Endothelial cell of umbilical vein (primary cell): ENCODE measurements around the gene SMARCAL1. TPM values are rescaled to one million over a fixed set of nuclear protein-coding genes. Genes with fewer than 3 reads are reported as not detected.

Experiments
- BruUV-seq: library from RNA; stranded (reverse); fragments of 400-500 nt; replicated peaks from 2 replicates; lab custom pipeline; 2021; lab: Mats Ljungman, UMichigan
- CTCF ChIA-PET: fragments of 300-600, 350-600 bp; sonication (Branson Sonifier 250); formaldehyde crosslinking; loops from one replicate; lab custom pipeline; 2021; ENCODE audit warnings: antibody characterized with exemption, inconsistent platforms; lab: Charles Lee
- POLR2A ChIA-PET: fragments of 300-600, 350-600 bp; sonication (Branson Sonifier 250); formaldehyde crosslinking; loops from one replicate; lab custom pipeline; 2021; ENCODE audit warnings: antibody characterized with exemption, inconsistent platforms; lab: Charles Lee
- DNase-seq: peaks from one replicate; pipeline ENCODE4 v3.0.0-alpha.2; 2011; ENCODE audit warnings: low read depth, low spot score
- FAIRE-seq: peaks from 2 replicates; lab custom pipeline; 2011; peaks lifted over from hg19 to GRCh38; lab: Jason Lieb, UNC
- H2AFZ ChIP-seq: 2 replicates; pipeline ENCODE4 v1.6.0; 2012; ENCODE audit warnings: low read depth, low read length, control low read depth, inconsistent platforms
- H3K27ac ChIP-seq: 2 replicates; pipeline ENCODE4 v1.5.1; 2011; ENCODE audit warnings: low read depth, mild to moderate bottlenecking, control low read depth, low read length, moderate library complexity; ENCODE audit not compliant: insufficient read depth
- H3K27me3 ChIP-seq, 2 experiments: 2 replicates each; pipeline versions ENCODE4 v1.6.0 to v1.6.1; 2011; ENCODE audit warnings: low read length in 2 of 2, mixed read lengths in 1 of 2; ENCODE audit not compliant: control insufficient read depth in 2 of 2, insufficient read depth in 2 of 2
- H3K36me3 ChIP-seq, 2 experiments: 2 replicates in 1 of 2; 3 replicates in 1 of 2; pipeline ENCODE4 v1.5.1; 2011; ENCODE audit warnings: low read length in 2 of 2, mild to moderate bottlenecking in 1 of 2, moderate library complexity in 1 of 2; ENCODE audit not compliant: control insufficient read depth in 2 of 2, insufficient read depth in 2 of 2; ENCODE audit errors: extremely low read depth in 1 of 2
- H3K4me1 ChIP-seq: 3 replicates; pipeline ENCODE4 v1.5.1; 2011; ENCODE audit warnings: mild to moderate bottlenecking, low read length; ENCODE audit not compliant: control insufficient read depth, insufficient read depth; ENCODE audit errors: extremely low read depth
- H3K4me2 ChIP-seq: 2 replicates; pipeline ENCODE4 v1.6.1; 2011; ENCODE audit warnings: low read length, control low read depth, mixed read lengths; ENCODE audit not compliant: insufficient read depth
- H3K4me3 ChIP-seq, 3 experiments: fragments of 200-600 bp in 1 of 3; sonication (generic), shearing (Covaris generic) in 1 of 3; replicated peaks in 1 of 3; 2 replicates each; pipeline ENCODE4 v1.5.1; 2011 to 2016; ENCODE audit warnings: control low read depth in 3 of 3, low read length in 3 of 3, mild to moderate bottlenecking in 2 of 3, inconsistent platforms in 1 of 3, low read depth in 1 of 3, moderate library complexity in 1 of 3; ENCODE audit not compliant: insufficient read depth in 1 of 3
- H3K79me2 ChIP-seq: 2 replicates; pipeline ENCODE4 v1.6.0; 2012; ENCODE audit warnings: low read length, inconsistent platforms; ENCODE audit not compliant: control insufficient read depth, insufficient read depth
- H3K9ac ChIP-seq: replicated peaks from 2 replicates; pipeline ENCODE3; 2011; ENCODE audit warnings: low read length, control low read depth; ENCODE audit not compliant: insufficient read depth; ENCODE audit errors: extremely low read depth
- H3K9me1 ChIP-seq: replicated peaks from 3 replicates; pipeline ENCODE4 v1.6.0; 2011; ENCODE audit warnings: mild to moderate bottlenecking, low read length; ENCODE audit not compliant: control insufficient read depth, insufficient read depth; ENCODE audit errors: extremely low read depth
- H3K9me3 ChIP-seq: replicated peaks from 2 replicates; pipeline ENCODE4 v1.5.1; 2012; ENCODE audit warnings: low read length, inconsistent platforms; ENCODE audit not compliant: control insufficient read depth, insufficient read depth
- H4K20me1 ChIP-seq: replicated peaks from 2 replicates; pipeline ENCODE3; 2011; ENCODE audit warnings: mild to moderate bottlenecking, low read length; ENCODE audit not compliant: control insufficient read depth, insufficient read depth; ENCODE audit errors: extremely low read depth
- EZH2 ChIP-seq: IDR thresholded peaks from 2 replicates; pipeline ENCODE4 v1.6.1; 2012; ENCODE audit warnings: borderline replicate concordance, low read depth, mild to moderate bottlenecking, moderate library complexity, low read length, inconsistent platforms; ENCODE audit not compliant: severe bottlenecking
- FOS ChIP-seq: IDR thresholded peaks from 2 replicates; pipeline ENCODE4 v1.6.1; 2011; ENCODE audit warnings: mild to moderate bottlenecking, low read length, moderate library complexity, borderline replicate concordance; ENCODE audit not compliant: insufficient read depth
- GATA2 ChIP-seq: IDR thresholded peaks from 2 replicates; pipeline ENCODE4 v1.7.0; 2011; ENCODE audit warnings: low read depth, mild to moderate bottlenecking, moderate library complexity, mixed read lengths, low read length; ENCODE audit not compliant: insufficient read length, insufficient read depth
- JUN ChIP-seq: IDR thresholded peaks from 2 replicates; pipeline ENCODE4 v1.6.1; 2011; ENCODE audit warnings: borderline replicate concordance, low read depth; ENCODE audit not compliant: insufficient read length, insufficient read depth
- MYC ChIP-seq: IDR thresholded peaks from one replicate; pipeline ENCODE4 v1.6.1; 2011; ENCODE audit warnings: mild to moderate bottlenecking, low read depth, low read length
- POLR2A ChIP-seq: IDR thresholded peaks from 2 replicates; pipeline ENCODE4 v1.6.1; 2012; ENCODE audit warnings: low read depth, mild to moderate bottlenecking, control low read depth, low read length
- POLR2AphosphoS5 ChIP-seq: IDR thresholded peaks from 2 replicates; pipeline ENCODE4 v1.6.1; 2012; ENCODE audit warnings: low read depth, mild to moderate bottlenecking, control low read depth, low read length, moderate library complexity; ENCODE audit not compliant: insufficient read depth
- dilution Hi-C: fragments of 300-500 bp; cut with MboI; formaldehyde crosslinking; loops from one replicate; pipeline ENCODE4 v1.15.0; 2019; ENCODE audit warnings: low sequenced_read_pairs; ENCODE audit not compliant: extremely low pct_ligation_motif_present
- intact Hi-C: fragments of 100-400 bp; cut with micrococcal nuclease; formaldehyde crosslinking; loops from one replicate; pipeline ENCODE4 v1.10.0; 2022
- polyA plus RNA-seq, 4 experiments: library from polyadenylated mRNA; depleted of rRNA in 3 of 4; stranded (reverse) in 3 of 4; unstranded in 1 of 4; fragments of >200 nt; gene quantifications; 2 replicates each; pipeline versions ENCODE4 v1.2.1 to v1.2.3, GENCODE V29; 2011 to 2012; ENCODE audit warnings: missing spikeins in 1 of 4
- total RNA-seq: library from RNA; stranded (reverse); gene quantifications from 2 replicates; pipeline ENCODE4 v1.2.3, GENCODE V29; 2021
- TF ChIP-seq, protein P1 (sequence below), 2 donors: IDR thresholded peaks; 1 replicate in 1 of 2; 2 replicates in 1 of 2; pipeline ENCODE4 v1.5.1; 2011; ENCODE audit warnings: low read length in 2 of 2, mild to moderate bottlenecking in 2 of 2, moderate library complexity in 2 of 2, control low read depth in 1 of 2, inconsistent platforms in 1 of 2, low read depth in 1 of 2; ENCODE audit not compliant: insufficient read depth in 1 of 2; ENCODE audit errors: extremely low read depth in 1 of 2
- TF ChIP-seq, protein P2 (sequence below): IDR thresholded peaks from 2 replicates; pipeline ENCODE4 v1.6.1; 2011; ENCODE audit not compliant: insufficient read depth, insufficient read length

Gene SMARCAL1
- total and polyA plus RNA-seq, 2 donors (not counting 3 experiments of a cell fraction or from before 2014, with no cell fraction given): 25.4 to 30.7 TPM

DNA sequence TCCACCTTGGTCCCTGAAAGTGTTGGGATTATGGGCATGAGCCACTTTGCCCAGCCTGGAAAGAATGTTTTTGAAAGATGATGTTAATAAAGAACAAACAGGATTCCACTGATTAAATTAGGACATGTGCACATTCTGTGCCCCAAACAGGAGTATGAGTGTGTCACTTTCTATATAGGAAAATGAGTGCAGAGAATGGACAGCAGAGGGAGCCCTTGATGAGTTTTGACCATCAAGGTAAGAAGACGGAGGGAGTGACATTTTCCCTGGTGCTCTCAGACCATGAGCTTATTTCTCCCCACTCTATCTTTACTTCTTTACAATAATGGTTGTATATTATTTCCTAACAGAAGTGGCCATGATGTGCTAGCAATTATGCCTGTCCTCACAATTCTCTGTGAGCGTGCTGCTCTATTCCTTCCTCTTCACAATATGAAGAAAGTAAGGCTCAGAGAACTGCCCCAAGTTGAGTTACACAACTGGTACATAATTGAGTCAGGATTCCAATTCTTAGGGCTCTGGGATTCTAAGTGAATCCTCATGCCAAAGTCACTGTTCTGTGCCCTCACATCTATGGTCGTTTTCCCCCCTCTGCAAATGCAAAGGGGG lies 107.0 kb downstream of the SMARCAL1 start:
- DNase-seq (peak; percentile 77), FAIRE-seq (peak; percentile 83)
- no peaks in the 10 kb centered on the region for H4K20me1 ChIP-seq
- H3K9me1 ChIP-seq: no peaks in the 10 kb centered on the region
- H3K4me1 ChIP-seq: no peaks in the 10 kb centered on the region
- BruUV-seq: no TSS peak
- no peak overlapping the region for H2AFZ ChIP-seq
- no peak overlapping the region for H3K9ac ChIP-seq
- dilution Hi-C loops: no loop called here
- H3K27me3 ChIP-seq: no peaks in the 10 kb centered on the region
- H3K36me3 ChIP-seq: no peaks in the 10 kb centered on the region
- CTCF ChIA-PET: interaction anchor here (0.6 to 13.2 kb wide), 53 partner anchors 9 to 1237 kb away, joined by 3 to 583 read pairs (median 6); partner anchors contain the start of genes IGFBP2 and RPL37A
- no peak overlapping the region for H3K4me3 ChIP-seq
- no peak for TF ChIP-seq POLR2A
- TF ChIP-seq, protein P1, sequence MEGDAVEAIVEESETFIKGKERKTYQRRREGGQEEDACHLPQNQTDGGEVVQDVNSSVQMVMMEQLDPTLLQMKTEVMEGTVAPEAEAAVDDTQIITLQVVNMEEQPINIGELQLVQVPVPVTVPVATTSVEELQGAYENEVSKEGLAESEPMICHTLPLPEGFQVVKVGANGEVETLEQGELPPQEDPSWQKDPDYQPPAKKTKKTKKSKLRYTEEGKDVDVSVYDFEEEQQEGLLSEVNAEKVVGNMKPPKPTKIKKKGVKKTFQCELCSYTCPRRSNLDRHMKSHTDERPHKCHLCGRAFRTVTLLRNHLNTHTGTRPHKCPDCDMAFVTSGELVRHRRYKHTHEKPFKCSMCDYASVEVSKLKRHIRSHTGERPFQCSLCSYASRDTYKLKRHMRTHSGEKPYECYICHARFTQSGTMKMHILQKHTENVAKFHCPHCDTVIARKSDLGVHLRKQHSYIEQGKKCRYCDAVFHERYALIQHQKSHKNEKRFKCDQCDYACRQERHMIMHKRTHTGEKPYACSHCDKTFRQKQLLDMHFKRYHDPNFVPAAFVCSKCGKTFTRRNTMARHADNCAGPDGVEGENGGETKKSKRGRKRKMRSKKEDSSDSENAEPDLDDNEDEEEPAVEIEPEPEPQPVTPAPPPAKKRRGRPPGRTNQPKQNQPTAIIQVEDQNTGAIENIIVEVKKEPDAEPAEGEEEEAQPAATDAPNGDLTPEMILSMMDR (IDR thresholded peaks at IDR 0.05; ENCODE audit: extremely low read depth in 1 of 2, insufficient read depth in 1 of 2, low read depth in 1 of 2, low read length in 2 of 2): peak; percentile 64 to 66
- TF ChIP-seq, protein P2, sequence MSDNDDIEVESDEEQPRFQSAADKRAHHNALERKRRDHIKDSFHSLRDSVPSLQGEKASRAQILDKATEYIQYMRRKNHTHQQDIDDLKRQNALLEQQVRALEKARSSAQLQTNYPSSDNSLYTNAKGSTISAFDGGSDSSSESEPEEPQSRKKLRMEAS: no peak
- intact Hi-C loops: loop anchor here (1.0 to 10.0 kb wide), 8 partner anchors 16 to 1236 kb away; no protein-coding TSS in a partner anchor
- H3K9me3 ChIP-seq: no peaks in the 10 kb centered on the region
- no peaks in the 10 kb centered on the region for H3K79me2 ChIP-seq
- POLR2A ChIA-PET: no interaction called here
- no peak overlapping the region for H3K4me2 ChIP-seq
- no peak overlapping the region for H3K27ac ChIP-seq

DNA sequence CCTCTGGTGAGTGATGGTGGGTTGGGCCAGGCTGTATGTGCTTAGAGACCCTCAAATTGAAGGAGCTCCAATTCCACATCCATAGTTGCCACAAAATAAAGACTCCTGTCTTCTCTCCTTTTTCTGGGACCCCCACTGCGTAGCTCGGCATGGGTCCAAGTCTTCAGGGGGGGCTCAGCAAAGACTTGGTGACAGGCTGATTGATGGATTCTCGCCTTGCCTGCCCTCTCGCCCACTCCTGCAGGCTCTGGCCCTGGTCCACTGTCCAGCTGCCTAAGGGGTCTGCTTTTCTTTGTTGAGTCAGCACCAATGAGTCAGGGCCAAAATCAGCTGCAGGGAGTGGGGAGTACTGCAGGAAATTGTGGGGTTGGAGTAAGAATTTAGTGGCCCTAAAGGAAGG lies 107.8 kb downstream of the SMARCAL1 start:
- Histone ChIP-seq H2AFZ (no peak overlapping the region), H3K9me1 (no peaks in the 10 kb centered on the region), H3K4me3 (no peak overlapping the region), H4K20me1 (no peaks in the 10 kb centered on the region), H3K4me2 (no peak overlapping the region), H3K27ac (no peak overlapping the region), H3K9ac (no peak overlapping the region), H3K9me3 (no peaks in the 10 kb centered on the region), H3K4me1 (no peaks in the 10 kb centered on the region), H3K27me3 (no peaks in the 10 kb centered on the region), H3K36me3 (no peaks in the 10 kb centered on the region), H3K79me2 (no peaks in the 10 kb centered on the region)
- FAIRE-seq (no peak), DNase-seq (no peak)
- TF ChIP-seq FOS (no peak), EZH2 (no peak), JUN (no peak), MYC (no peak), GATA2 (no peak), POLR2AphosphoS5 (no peak), POLR2A (no peak)
- TF ChIP-seq, protein P2: no peak
- TF ChIP-seq, protein P1 (IDR thresholded peaks at IDR 0.05; ENCODE audit: extremely low read depth in 1 of 2, insufficient read depth in 1 of 2, low read depth in 1 of 2, low read length in 2 of 2): no peak
- intact Hi-C loops: no loop called here
- ChIA-PET CTCF (interaction anchor here (0.8 to 13.2 kb wide), 24 partner anchors 12 to 1236 kb away, joined by 3 to 583 read pairs (median 10); no protein-coding TSS in a partner anchor), POLR2A (no interaction called here)
- BruUV-seq: no TSS peak
- dilution Hi-C loops: loop anchor here (10.0 kb wide), 1 partner anchor 135 kb away; no protein-coding TSS in a partner anchor
